ENCODE data around the gene MAN1A1.

MAN1A1 gene

GRCh38 chr6:119323931-119324330 is 25.6 kb downstream of the MAN1A1 start:
- TF ChIP-seq TAF1 (IDR thresholded peaks at IDR 0.05; ENCODE audit: low read depth) (no peak), EP300 (IDR thresholded peaks at IDR 0.05; ENCODE audit: borderline replicate concordance) (no peak), ZBTB7A (IDR thresholded peaks at IDR 0.05; ENCODE audit: low read depth) (no peak), CEBPB (IDR thresholded peaks at IDR 0.05) (no peak), EGR1 (IDR thresholded peaks at IDR 0.05) (no peak), TCF12 (IDR thresholded peaks at IDR 0.05; ENCODE audit: low read depth) (no peak), YY1 (IDR thresholded peaks at IDR 0.05; ENCODE audit: low read depth) (no peak), FOXM1 (IDR thresholded peaks at IDR 0.05; ENCODE audit: borderline replicate concordance, low read depth) (no peak), RAD21 (IDR thresholded peaks at IDR 0.05; ENCODE audit: low read depth) (no peak), CREB1 (IDR thresholded peaks at IDR 0.05; ENCODE audit: low read depth) (no peak), NFIC (IDR thresholded peaks at IDR 0.05) (no peak), TEAD4 (IDR thresholded peaks at IDR 0.05) (no peak)
- TF ChIP-seq, protein P1, sequence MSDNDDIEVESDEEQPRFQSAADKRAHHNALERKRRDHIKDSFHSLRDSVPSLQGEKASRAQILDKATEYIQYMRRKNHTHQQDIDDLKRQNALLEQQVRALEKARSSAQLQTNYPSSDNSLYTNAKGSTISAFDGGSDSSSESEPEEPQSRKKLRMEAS (IDR thresholded peaks at IDR 0.05): no peak
- TF ChIP-seq, protein P2, sequence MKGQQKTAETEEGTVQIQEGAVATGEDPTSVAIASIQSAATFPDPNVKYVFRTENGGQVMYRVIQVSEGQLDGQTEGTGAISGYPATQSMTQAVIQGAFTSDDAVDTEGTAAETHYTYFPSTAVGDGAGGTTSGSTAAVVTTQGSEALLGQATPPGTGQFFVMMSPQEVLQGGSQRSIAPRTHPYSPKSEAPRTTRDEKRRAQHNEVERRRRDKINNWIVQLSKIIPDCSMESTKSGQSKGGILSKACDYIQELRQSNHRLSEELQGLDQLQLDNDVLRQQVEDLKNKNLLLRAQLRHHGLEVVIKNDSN (IDR thresholded peaks at IDR 0.05): no peak
- TF ChIP-seq, protein P3, sequence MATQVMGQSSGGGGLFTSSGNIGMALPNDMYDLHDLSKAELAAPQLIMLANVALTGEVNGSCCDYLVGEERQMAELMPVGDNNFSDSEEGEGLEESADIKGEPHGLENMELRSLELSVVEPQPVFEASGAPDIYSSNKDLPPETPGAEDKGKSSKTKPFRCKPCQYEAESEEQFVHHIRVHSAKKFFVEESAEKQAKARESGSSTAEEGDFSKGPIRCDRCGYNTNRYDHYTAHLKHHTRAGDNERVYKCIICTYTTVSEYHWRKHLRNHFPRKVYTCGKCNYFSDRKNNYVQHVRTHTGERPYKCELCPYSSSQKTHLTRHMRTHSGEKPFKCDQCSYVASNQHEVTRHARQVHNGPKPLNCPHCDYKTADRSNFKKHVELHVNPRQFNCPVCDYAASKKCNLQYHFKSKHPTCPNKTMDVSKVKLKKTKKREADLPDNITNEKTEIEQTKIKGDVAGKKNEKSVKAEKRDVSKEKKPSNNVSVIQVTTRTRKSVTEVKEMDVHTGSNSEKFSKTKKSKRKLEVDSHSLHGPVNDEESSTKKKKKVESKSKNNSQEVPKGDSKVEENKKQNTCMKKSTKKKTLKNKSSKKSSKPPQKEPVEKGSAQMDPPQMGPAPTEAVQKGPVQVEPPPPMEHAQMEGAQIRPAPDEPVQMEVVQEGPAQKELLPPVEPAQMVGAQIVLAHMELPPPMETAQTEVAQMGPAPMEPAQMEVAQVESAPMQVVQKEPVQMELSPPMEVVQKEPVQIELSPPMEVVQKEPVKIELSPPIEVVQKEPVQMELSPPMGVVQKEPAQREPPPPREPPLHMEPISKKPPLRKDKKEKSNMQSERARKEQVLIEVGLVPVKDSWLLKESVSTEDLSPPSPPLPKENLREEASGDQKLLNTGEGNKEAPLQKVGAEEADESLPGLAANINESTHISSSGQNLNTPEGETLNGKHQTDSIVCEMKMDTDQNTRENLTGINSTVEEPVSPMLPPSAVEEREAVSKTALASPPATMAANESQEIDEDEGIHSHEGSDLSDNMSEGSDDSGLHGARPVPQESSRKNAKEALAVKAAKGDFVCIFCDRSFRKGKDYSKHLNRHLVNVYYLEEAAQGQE (IDR thresholded peaks at IDR 0.05; ENCODE audit: low read depth): no peak

DNA sequence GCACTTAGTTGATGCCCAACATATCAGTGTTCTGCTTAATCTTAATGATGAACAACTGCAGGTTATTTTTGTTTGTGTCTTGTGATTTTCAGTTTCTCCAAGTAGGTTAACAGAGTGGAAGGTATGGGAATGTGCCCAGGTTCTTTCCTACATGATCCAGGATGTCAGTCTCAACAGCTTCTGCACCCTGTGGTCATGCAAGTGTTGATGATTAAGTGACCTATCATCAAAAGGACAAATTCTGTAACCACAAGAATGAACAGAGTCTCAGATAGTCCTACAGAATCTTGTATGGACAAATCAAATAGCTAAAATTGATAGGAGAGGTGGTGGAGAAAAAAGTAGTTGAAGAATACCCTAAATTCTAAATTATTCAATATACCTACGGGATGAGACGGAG is 26.1 kb downstream of the MAN1A1 start:
- TF ChIP-seq EP300 (IDR thresholded peaks at IDR 0.05; ENCODE audit: borderline replicate concordance) (no peak), TEAD4 (IDR thresholded peaks at IDR 0.05) (no peak), CEBPB (IDR thresholded peaks at IDR 0.05) (no peak)

DNA sequence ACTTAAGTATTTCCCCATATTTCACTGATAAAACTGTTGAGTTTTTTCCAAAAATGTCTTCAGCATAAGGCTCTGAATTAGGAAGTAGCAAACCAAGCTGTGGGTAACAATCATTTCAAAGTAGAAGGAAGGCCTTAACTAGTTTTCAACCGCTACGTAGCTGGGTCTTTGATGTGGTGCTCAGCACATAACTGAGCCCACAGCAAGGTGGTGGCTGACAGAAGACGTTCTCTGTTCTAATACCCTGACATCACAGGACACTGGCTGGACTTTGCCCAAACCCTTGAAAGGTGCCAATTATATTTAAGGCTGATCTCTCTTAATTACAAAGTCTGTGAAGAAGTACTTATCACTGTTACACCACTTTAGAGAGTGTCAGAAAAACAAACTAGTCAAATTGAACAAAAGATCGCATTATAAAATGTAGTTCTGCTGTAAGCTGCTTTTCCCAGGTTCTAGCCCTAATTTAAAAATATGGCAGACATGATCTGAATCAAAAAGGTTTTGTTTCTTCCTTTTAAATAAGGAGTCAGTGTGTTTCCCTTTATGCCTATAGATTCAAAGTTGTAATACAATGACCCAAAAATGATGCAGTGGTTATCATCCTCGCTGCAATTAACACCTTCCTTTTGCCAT is 26.7 kb downstream of the MAN1A1 start:
- TF ChIP-seq EGR1 (IDR thresholded peaks at IDR 0.05) (no peak), FOXM1 (IDR thresholded peaks at IDR 0.05; ENCODE audit: borderline replicate concordance, low read depth) (no peak), TEAD4 (IDR thresholded peaks at IDR 0.05) (no peak), YY1 (IDR thresholded peaks at IDR 0.05; ENCODE audit: low read depth) (no peak)

- TF ChIP-seq TAF1 (IDR thresholded peaks at IDR 0.05; ENCODE audit: low read depth): no peak
- TF ChIP-seq, protein P2 (IDR thresholded peaks at IDR 0.05): no peak
Measured at GRCh38 chr6:119322034-119322433, 27.5 kb downstream of the MAN1A1 start.

GRCh38 chr6:119319694-119320093 is 29.9 kb downstream of the MAN1A1 start:
- TF ChIP-seq NFIC (IDR thresholded peaks at IDR 0.05): no peak
- no peak for TF ChIP-seq YY1 (IDR thresholded peaks at IDR 0.05; ENCODE audit: low read depth)
- TF ChIP-seq TCF12 (IDR thresholded peaks at IDR 0.05; ENCODE audit: low read depth): no peak
- TF ChIP-seq RAD21 (IDR thresholded peaks at IDR 0.05; ENCODE audit: low read depth): no peak
- no peak for TF ChIP-seq CREB1 (IDR thresholded peaks at IDR 0.05; ENCODE audit: low read depth)
- TF ChIP-seq EGR1 (IDR thresholded peaks at IDR 0.05): no peak
- no peak for TF ChIP-seq CEBPB (IDR thresholded peaks at IDR 0.05)
- no peak for TF ChIP-seq FOXM1 (IDR thresholded peaks at IDR 0.05; ENCODE audit: borderline replicate concordance, low read depth)
- TF ChIP-seq TEAD4 (IDR thresholded peaks at IDR 0.05): no peak
- TF ChIP-seq, protein P1 (IDR thresholded peaks at IDR 0.05): no peak
- no peak for TF ChIP-seq TAF1 (IDR thresholded peaks at IDR 0.05; ENCODE audit: low read depth)
- TF ChIP-seq ZBTB7A (IDR thresholded peaks at IDR 0.05; ENCODE audit: low read depth): no peak
- TF ChIP-seq, protein P2 (IDR thresholded peaks at IDR 0.05): no peak
- TF ChIP-seq, protein P3 (IDR thresholded peaks at IDR 0.05; ENCODE audit: low read depth): no peak
- no peak for TF ChIP-seq EP300 (IDR thresholded peaks at IDR 0.05; ENCODE audit: borderline replicate concordance)

- TF ChIP-seq, protein P1 (IDR thresholded peaks at IDR 0.05): no peak
- TF ChIP-seq TCF12 (IDR thresholded peaks at IDR 0.05; ENCODE audit: low read depth): no peak
- TF ChIP-seq CEBPB (IDR thresholded peaks at IDR 0.05): no peak
- TF ChIP-seq RAD21 (IDR thresholded peaks at IDR 0.05; ENCODE audit: low read depth): no peak
- no peak for TF ChIP-seq ZBTB7A (IDR thresholded peaks at IDR 0.05; ENCODE audit: low read depth)
- TF ChIP-seq YY1 (IDR thresholded peaks at IDR 0.05; ENCODE audit: low read depth): no peak
- no peak for TF ChIP-seq EGR1 (IDR thresholded peaks at IDR 0.05)
Measured at GRCh38 chr6:119318730-119319129, 30.8 kb downstream of the MAN1A1 start.

Data from Ishikawa (cell line).